ENCODE results near the gene CCN6.

Gene CCN6

DNA sequence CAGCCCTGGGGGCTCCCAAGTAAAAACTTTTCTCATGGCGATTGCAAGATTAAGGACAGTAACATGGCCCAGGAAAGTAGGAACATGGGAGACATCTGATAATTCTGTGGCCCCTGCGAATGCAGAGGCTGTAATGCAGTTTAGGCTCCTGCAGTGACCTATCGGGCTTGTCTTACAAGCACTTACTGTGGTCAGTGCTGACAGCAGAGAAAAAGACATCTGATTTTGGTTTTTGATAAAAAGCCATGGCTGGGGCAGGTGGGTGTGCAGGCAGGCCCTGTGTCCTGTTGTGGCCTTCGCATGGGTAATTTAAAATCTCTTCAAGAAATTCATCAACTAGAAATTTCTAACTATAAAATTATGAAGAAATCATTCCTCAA is 19.3 kb upstream of the CCN6 start:
- DNase-seq (ENCODE audit: insufficient read length, low spot score) (no peak), FAIRE-seq (no peak)
- TF ChIP-seq SPI1 (IDR thresholded peaks at IDR 0.05; ENCODE audit: low read depth, low read length) (no peak), POU2F2 (IDR thresholded peaks at IDR 0.05; ENCODE audit: low read depth, low read length) (no peak), PAX5 (IDR thresholded peaks at IDR 0.05; ENCODE audit: insufficient read depth, low read length, severe bottlenecking) (no peak), TAF1 (IDR thresholded peaks at IDR 0.05; ENCODE audit: low read depth, low read length) (no peak), POLR2A (IDR thresholded peaks at IDR 0.05; ENCODE audit: low read depth, low read length) (no peak), POLR2AphosphoS5 (IDR thresholded peaks at IDR 0.05; ENCODE audit: low read depth, low read length) (no peak)

DNA sequence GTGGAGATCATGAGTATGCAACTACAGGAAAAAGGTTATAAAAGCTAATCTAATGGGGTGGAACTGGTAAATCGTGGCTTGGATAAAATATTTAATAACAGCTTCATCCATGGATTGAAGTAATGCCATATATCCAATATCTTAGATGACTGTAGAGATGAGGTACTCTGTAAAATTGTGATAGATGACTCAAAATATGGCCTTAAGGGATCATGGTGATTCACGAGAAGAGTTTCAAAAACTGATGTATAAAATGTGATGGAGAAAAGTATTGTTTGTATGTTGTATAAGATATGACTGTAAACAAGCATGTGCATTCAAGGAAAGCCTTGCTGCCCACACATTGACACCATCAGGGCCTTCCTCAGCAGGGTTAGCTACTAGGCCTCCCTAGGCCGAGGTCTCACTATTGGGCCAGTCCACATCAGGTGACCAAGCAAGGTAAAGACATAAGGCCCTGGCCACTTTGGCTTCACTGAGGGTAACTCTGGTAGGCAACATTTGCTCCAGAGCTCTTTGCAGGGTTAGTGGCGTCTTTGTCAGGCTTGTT is 17.7 kb upstream of the CCN6 start:
- TF ChIP-seq POU2F2 (IDR thresholded peaks at IDR 0.05; ENCODE audit: low read depth, low read length) (no peak), TAF1 (IDR thresholded peaks at IDR 0.05; ENCODE audit: low read depth, low read length) (no peak), PAX5 (IDR thresholded peaks at IDR 0.05; ENCODE audit: insufficient read depth, low read length, severe bottlenecking) (no peak), SPI1 (IDR thresholded peaks at IDR 0.05; ENCODE audit: low read depth, low read length) (no peak), POLR2AphosphoS5 (IDR thresholded peaks at IDR 0.05; ENCODE audit: low read depth, low read length) (no peak), POLR2A (IDR thresholded peaks at IDR 0.05; ENCODE audit: low read depth, low read length) (no peak)
- DNase-seq (ENCODE audit: insufficient read length, low spot score) (no peak), FAIRE-seq (no peak)

DNA sequence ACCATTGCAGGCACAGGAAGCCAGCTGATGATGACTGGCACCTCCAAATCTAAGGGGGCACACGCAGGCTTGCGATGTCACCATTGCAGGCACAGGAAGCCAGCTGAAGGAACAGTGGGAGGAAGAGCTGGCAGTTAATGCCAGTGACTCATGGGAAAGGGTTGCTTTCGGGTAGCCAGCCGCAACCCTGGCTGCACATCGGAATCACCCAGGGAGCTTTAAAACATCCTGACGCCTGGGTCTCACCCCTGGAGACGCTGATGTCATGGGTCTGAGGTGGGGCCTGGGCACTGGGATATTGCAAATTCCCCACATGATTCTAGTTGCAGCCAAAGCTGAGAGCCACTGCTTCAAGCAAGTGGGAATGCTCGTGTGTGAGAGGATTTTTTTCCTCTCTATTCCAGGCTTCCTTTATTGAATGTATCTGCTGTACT is 16.1 kb upstream of the CCN6 start:
- TF ChIP-seq TAF1 (IDR thresholded peaks at IDR 0.05; ENCODE audit: low read depth, low read length) = no peak
- TF ChIP-seq SPI1 (IDR thresholded peaks at IDR 0.05; ENCODE audit: low read depth, low read length) = no peak
- no peak for TF ChIP-seq POU2F2 (IDR thresholded peaks at IDR 0.05; ENCODE audit: low read depth, low read length)
- no peak for TF ChIP-seq POLR2A (IDR thresholded peaks at IDR 0.05; ENCODE audit: low read depth, low read length)
- no peak for TF ChIP-seq POLR2AphosphoS5 (IDR thresholded peaks at IDR 0.05; ENCODE audit: low read depth, low read length)
- TF ChIP-seq PAX5 (IDR thresholded peaks at IDR 0.05; ENCODE audit: insufficient read depth, low read length, severe bottlenecking) = no peak
- DNase-seq (ENCODE audit: insufficient read length, low spot score) = no peak
- FAIRE-seq = no peak

DNA sequence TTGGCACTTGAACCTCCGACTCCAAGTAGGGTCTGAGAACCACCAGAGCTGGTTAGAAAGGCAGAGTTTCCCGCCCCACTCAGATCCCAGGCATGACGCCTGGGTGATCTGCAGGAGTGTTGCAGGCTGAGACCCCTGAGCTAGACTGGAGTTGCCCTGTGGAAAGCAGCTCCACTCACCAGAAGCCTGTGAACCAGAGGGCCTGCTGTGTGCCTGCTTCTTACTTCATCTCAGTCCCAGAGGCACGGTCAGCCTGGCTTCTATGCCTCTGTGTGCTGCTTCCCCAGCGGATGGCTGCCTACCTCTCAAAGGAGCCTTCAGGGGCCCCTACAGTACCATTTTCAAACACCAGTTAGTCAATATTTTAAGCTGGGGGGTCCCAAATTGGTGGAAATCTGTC is 15.6 kb upstream of the CCN6 start:
- no peak for DNase-seq (ENCODE audit: insufficient read length, low spot score)
- FAIRE-seq = no peak
- TF ChIP-seq POLR2AphosphoS5 (IDR thresholded peaks at IDR 0.05; ENCODE audit: low read depth, low read length) (no peak), PAX5 (IDR thresholded peaks at IDR 0.05; ENCODE audit: insufficient read depth, low read length, severe bottlenecking) (no peak), TAF1 (IDR thresholded peaks at IDR 0.05; ENCODE audit: low read depth, low read length) (no peak), POLR2A (IDR thresholded peaks at IDR 0.05; ENCODE audit: low read depth, low read length) (no peak), SPI1 (IDR thresholded peaks at IDR 0.05; ENCODE audit: low read depth, low read length) (no peak), POU2F2 (IDR thresholded peaks at IDR 0.05; ENCODE audit: low read depth, low read length) (no peak)

DNA sequence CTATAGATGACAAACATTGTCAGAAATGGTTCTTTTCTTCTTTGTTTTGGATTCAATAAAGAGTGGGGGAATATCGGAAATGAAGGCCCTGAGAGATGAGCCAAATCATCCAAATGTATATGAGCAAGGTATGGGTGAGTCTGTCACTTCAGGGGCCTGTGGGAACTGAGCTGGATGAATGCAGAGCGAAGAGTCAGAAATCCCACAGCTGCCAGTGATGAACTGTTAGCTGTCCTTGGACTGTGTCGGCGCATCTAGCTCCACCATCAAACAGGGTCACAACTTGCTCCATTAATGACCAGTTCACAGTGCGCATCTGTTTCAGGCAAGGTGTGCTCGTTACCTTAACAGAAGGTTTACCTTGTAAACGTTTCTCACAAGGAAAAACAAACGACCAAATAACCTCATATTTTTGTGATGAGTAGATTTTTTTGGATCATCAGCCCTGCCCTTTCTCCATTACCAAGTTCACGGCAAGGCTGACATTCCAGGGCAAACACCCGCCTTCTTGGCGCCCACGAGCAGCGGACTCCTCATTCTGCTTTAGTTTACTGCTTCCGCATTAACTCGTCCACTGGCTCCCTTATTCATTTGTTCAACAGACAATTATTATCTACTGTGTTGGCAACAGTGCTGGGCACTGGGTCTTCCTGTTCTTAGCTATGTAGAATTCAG is 15.0 kb upstream of the CCN6 start:
- TF ChIP-seq POLR2AphosphoS5 (IDR thresholded peaks at IDR 0.05; ENCODE audit: low read depth, low read length) (no peak), TAF1 (IDR thresholded peaks at IDR 0.05; ENCODE audit: low read depth, low read length) (no peak), POLR2A (IDR thresholded peaks at IDR 0.05; ENCODE audit: low read depth, low read length) (no peak), POU2F2 (IDR thresholded peaks at IDR 0.05; ENCODE audit: low read depth, low read length) (no peak), PAX5 (IDR thresholded peaks at IDR 0.05; ENCODE audit: insufficient read depth, low read length, severe bottlenecking) (no peak), SPI1 (IDR thresholded peaks at IDR 0.05; ENCODE audit: low read depth, low read length) (no peak)
- DNase-seq (ENCODE audit: insufficient read length, low spot score) (no peak), FAIRE-seq (no peak)

DNA sequence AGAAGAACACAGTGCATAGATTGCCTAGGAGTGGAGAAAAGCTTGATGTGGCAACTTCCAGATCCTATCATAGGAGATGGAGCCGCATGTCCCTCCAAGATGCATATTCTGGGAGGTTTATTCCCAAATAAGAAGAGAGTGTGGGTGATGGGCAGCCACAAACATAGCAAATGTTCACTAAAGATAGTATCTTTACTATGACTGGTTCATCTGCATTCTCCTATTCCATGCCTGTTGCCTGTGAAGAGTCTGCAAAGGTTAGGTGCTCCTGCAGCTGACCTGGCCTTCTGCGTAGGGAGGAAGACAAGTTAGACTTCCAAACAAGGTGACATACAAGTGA is 14.5 kb upstream of the CCN6 start:
- DNase-seq (ENCODE audit: insufficient read length, low spot score) (no peak), FAIRE-seq (no peak)
- TF ChIP-seq POU2F2 (IDR thresholded peaks at IDR 0.05; ENCODE audit: low read depth, low read length) (no peak), SPI1 (IDR thresholded peaks at IDR 0.05; ENCODE audit: low read depth, low read length) (no peak), POLR2AphosphoS5 (IDR thresholded peaks at IDR 0.05; ENCODE audit: low read depth, low read length) (no peak), PAX5 (IDR thresholded peaks at IDR 0.05; ENCODE audit: insufficient read depth, low read length, severe bottlenecking) (no peak), TAF1 (IDR thresholded peaks at IDR 0.05; ENCODE audit: low read depth, low read length) (no peak), POLR2A (IDR thresholded peaks at IDR 0.05; ENCODE audit: low read depth, low read length) (no peak)

DNA sequence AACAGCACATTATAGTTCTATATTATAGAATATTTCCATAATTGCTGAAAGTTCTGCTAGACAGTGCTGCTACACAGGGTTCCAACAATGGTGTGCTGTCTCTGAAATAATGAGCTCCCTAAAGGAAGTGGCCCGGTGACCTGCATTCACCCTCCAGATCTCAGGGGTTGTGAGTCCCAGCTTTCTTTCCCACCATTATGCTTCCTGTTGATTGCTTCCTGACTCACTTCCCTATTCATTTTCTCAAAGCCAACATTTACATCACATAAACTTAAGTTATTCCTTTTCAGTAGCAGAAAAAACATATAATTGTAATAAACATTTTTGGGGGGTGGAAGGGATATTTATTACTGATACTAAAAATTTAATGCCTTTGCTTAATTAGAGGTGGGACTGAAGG is 12.9 kb upstream of the CCN6 start:
- FAIRE-seq (no peak), DNase-seq (ENCODE audit: insufficient read length, low spot score) (no peak)
- TF ChIP-seq TAF1 (IDR thresholded peaks at IDR 0.05; ENCODE audit: low read depth, low read length) (no peak), SPI1 (IDR thresholded peaks at IDR 0.05; ENCODE audit: low read depth, low read length) (no peak), POU2F2 (IDR thresholded peaks at IDR 0.05; ENCODE audit: low read depth, low read length) (no peak), PAX5 (IDR thresholded peaks at IDR 0.05; ENCODE audit: insufficient read depth, low read length, severe bottlenecking) (no peak), POLR2AphosphoS5 (IDR thresholded peaks at IDR 0.05; ENCODE audit: low read depth, low read length) (no peak), POLR2A (IDR thresholded peaks at IDR 0.05; ENCODE audit: low read depth, low read length) (no peak)

DNA sequence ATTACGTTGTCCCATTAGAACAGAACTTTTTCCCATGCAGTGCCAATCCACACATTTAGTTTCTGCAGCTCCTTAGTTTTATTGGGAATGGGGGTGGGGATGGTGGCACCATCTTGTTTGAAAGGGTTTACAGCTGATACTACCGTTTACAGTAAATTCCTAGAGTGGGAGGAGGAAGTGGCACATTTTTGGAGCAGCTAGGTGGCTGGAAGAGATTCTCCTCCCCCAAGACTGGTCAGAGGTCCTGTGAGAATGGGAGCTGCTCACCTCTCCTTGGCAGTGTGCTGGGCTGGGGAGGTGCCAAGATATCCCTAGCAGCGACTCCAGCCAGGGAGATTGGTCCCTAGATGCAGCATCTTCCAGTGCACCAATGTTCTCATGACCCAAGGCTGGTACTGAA is 12.4 kb upstream of the CCN6 start:
- DNase-seq (ENCODE audit: insufficient read length, low spot score) = no peak
- no peak for FAIRE-seq
- TF ChIP-seq POLR2AphosphoS5 (IDR thresholded peaks at IDR 0.05; ENCODE audit: low read depth, low read length) = no peak
- TF ChIP-seq SPI1 (IDR thresholded peaks at IDR 0.05; ENCODE audit: low read depth, low read length) = no peak
- no peak for TF ChIP-seq POU2F2 (IDR thresholded peaks at IDR 0.05; ENCODE audit: low read depth, low read length)
- no peak for TF ChIP-seq TAF1 (IDR thresholded peaks at IDR 0.05; ENCODE audit: low read depth, low read length)
- TF ChIP-seq POLR2A (IDR thresholded peaks at IDR 0.05; ENCODE audit: low read depth, low read length) = no peak
- no peak for TF ChIP-seq PAX5 (IDR thresholded peaks at IDR 0.05; ENCODE audit: insufficient read depth, low read length, severe bottlenecking)

DNA sequence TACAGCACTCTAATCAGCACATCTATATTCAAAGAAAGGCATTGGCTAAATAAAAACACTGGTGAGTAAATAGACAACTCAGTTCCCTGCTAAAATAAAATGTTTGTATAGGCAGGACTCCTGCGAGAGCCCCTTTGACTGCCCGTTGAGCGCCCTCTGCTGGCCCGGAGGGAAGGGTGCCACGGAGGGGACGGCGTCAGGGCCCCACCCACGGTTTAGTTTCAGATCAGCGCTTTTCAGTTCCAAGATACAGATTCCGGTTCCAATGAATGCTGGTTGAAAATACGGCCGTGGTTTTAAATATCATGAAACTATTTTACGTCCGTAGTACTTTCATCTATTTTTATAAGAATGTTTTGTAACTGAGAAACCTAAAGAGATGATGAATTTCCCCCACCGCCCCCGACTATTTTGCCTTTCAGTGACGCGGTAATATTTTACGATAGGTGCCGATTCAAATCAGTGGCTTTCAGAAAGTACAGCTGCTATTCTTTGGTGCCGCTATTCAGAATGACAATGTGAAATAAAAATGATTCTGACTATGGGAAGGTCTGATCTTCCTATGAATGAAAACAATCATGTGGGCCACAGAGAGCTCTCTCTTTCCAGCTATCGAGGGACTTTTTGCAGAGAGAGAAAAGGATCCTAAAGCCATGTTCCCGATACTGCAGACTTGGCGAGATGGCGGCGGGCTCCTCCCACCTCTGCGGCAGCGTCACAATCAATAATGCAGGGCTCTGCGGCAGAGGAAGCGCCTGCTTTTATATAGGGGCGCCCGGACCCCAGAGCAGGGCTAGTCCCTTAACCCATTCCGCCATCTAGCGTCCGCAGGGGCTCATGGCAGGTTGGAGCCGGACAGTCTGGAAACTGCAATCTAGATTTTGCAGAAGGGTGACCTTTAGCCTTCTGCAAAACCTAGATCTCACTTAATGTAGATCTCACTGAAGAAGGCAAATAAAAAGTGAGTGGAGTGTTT is 10.6 kb upstream of the CCN6 start:
- TF ChIP-seq TAF1 (IDR thresholded peaks at IDR 0.05; ENCODE audit: low read depth, low read length) = no peak
- TF ChIP-seq SPI1 (IDR thresholded peaks at IDR 0.05; ENCODE audit: low read depth, low read length) = no peak
- 0 out of 2 replicates have a peak, but pooled peaks have one; percentile 36 for TF ChIP-seq POLR2A (IDR thresholded peaks at IDR 0.05; ENCODE audit: low read depth, low read length)
- no peak for TF ChIP-seq POLR2AphosphoS5 (IDR thresholded peaks at IDR 0.05; ENCODE audit: low read depth, low read length)
- peak; percentile 10 for TF ChIP-seq PAX5 (IDR thresholded peaks at IDR 0.05; ENCODE audit: insufficient read depth, low read length, severe bottlenecking)
- TF ChIP-seq POU2F2 (IDR thresholded peaks at IDR 0.05; ENCODE audit: low read depth, low read length) = peak; percentile 38; the same call in 1 of the 2 replicates
- FAIRE-seq (peak; percentile 71), DNase-seq (ENCODE audit: insufficient read length, low spot score) (peak; percentile 58)

Data from GM12891 (cell line).